ENCODE measurements around the gene CLNK.

CLNK gene

DNA sequence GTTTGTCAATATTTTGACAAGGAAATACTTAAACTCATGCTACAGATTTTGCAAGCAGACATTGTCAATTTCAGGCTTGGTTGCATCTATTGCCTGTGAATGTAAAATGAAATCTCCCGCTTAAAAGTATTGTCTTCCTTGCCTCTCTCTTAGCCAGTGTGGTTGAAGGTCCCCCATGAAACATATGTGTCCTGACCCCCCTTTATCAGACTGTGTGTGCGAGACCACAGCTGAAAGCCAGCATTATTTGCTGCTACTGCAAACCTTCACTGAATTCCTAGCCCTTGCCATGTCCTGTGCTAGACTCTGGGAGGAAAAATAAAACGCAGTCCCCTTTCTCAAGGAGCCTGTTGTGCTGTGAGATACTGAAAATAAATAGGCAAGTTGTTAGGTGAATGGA, 16.6 kb upstream of the CLNK start:
- FAIRE-seq: no peak

DNA sequence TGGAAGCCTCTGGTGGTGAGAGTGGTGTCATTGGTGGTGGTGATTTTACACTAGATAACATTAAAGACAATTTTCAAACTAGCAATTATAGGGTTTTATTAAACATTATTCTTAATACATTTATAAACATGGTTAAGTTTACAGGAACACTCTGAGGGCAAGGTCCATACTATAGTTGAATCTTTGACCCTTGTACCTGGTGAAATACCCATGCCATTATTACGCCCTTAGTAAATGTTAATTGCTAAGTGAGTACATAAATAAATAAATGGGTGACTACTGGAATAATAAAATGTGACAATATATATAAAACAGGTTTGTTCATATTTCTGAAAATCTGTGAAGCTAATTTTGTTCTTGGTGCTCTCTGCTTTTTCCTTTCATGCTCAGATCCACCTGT, 13.6 kb upstream of the CLNK start:
- no peak for FAIRE-seq

DNA sequence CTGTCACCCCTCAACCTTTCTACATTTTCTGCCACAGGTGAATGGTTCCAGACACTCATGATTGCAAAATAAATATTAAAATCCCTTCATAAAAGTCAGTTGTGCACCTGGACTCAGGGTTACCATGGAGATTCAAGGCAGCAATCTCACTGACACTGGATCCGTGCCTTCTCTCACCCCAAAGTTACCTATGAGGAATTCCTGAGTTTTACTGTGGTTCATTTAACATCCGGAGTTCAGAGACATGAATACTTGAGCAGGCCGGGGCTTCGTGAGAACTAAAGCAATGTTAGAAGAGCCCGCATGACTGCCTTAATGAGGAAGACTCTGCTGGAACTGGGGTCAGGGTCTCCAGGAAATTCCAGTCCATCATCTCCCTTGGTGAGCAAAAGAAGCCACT, 12.5 kb upstream of the CLNK start:
- FAIRE-seq: no peak

DNA sequence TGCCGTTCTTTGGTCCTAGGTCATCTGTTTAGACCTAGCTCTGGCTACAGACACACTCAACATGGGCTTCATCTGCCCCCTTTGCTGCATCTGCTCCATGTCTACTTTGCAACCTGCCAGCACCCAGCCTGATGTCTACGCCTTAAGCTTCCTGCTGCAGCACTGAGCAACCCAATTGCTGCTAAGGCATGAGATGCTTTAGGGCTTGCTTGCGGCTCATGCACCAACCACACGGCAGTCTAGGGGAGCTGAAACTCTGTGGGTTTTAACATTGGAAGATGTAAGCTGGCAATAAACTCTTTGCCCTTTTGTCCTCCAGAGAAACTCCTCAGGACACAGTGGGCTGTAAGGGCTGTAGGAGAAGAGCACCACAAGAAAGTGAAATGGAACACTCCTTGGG, 11.7 kb upstream of the CLNK start:
- no peak for FAIRE-seq

DNA sequence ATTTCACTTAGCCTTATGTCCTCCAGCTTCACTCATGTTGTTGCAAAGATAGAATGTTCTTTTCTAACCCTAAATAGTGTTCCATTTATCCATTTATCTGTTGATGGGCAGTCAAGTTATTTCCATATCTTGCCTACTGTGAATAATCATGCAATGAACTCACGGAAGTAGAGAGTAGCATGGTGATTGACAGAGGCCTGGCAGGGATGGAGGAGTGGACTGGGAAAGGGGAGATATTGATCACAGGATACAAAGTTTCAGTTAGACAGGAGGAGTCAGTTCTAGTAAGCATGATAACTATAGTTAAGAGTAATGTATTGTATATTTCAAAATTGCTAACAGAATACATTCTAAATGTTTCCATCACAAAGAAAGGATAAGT, 10.3 kb upstream of the CLNK start:
- FAIRE-seq: no peak

DNA sequence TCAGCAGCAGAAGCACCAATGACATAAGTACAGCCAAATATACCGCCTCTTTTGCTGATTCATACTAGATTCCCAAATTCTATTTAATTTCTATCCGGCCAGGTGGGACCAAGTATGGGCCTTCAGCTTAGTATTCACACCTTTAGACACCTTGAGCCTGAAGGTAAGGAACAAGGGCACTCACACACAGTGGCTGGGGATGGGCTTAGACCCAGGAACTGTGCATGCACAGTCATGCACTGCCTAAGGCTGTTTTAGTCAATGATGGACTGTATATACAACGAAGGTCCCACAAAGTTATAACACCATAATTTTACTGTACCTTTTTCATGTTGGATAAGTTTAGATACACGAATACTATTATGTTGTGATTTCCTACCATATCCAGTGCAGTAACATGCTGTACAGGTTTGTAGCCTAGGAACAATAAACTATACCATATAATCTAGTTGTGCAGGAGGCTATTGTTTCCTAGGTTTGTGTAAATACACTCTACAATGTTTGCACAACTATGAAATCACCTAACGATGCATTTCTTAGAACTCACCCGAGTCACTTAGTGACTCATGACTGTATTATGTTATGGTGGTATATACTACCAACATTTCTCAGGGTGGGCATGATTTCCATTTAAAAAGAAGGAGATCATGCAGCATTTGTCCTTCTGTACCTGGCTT, 9.7 kb upstream of the CLNK start:
- FAIRE-seq: no peak

DNA sequence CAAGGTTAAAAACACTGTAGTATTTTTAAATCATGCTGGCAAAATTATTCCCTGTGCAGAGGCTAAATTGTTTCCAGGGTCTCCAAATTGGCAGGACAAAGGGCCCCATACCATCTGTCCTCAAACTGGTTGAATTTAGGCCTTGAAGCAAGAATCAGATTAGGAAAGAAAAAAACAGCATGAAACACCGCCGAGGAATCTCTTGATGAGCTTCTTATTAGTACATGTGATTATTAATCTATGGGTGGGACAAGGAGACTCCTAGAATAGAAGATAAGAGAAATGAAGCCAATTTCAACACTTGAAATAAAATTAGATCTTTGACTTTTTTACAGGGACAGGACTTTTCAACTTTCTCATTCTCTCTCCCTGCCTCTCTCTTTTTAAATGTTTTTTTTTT, 7.1 kb upstream of the CLNK start:
- no peak for FAIRE-seq

DNA sequence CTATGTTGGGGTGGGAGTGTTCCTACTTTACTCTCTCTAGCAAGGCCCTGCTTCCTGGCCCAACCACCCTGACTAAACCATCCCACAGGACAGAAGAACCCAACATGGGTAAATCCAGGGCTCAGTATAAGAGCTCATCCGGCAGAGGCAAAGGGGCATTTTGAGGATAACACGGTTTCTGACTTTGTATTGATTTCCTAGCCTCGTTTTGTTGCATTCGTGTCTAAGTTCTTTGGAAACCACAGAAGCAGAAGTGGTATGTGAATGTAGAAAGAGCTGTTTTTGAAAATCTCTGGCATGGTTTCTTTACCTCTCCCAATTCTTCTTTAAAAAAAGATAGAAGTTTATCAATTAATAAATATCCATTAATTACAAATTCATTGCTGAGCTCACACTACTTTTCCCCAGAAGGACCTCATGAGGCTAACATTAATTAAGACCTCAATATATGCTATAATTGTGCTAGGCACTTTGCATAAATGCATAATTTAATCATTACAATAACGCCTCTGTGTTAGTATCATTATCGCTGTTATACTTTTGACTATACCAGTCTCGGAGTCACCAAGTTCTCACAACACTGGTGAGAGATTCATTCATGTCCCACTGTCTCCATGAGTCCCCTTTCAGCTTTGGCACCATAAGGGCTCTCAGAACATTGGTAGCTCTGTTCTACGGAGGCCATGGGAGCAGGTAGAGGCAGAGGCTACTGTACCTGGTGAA, 5.8 kb upstream of the CLNK start:
- no peak for FAIRE-seq

DNA sequence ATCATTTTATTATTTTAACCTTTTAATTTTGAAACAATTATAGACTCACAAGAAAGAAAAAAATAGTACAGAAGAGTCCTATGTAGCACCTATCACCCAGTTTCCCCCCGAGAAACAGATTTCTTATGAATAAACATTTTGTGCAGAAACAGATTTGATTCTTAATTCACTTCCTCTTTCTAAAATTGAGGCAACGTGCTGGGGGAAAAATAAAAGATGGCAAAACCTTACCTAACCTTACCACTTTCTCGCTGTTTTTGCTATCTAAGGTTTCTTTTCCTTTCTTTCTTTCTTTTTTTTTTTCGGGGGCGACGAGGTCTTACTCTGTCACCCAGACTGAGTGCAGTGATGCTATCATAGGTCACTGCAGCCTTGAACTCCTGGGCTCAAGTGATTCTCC, 4.3 kb upstream of the CLNK start:
- no peak for FAIRE-seq

DNA sequence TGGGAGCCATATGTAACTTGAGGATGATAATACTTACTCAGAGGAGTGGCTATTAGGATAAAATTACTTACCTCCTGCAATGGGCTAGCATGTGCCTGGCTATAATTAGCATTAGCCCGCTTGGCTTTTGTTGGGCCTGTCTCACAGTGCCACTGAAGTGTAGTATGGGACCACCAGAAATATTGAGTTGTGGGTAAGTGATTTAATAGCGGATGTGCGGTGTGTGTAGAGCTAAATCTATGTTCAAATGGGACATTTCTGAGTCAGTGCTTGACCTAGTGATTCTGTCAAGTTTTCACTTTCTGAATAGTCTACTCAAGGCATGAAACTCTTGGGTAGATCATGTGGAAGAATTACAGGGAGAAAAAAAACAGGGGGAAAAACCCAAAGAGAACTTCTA, 3.5 kb upstream of the CLNK start:
- no peak for FAIRE-seq

DNA sequence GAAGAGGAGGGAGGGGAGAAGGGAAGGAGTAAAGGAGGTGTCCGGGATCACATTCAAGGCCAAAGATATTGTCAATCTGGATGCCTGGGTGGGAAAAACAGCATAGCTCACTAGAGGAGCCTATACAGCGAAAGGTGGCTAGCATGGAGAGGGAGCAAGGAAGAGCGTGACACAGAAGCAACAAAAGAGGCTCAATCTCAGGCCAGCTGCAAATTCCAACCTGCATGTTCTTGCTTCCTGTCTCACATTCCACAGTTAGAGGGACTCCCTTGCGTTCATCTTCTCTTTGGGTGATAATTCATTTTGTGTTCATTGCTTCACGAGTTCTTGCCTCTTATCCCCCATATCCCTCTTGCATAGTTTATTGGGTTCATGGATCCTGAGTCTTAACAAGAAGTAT, 3.0 kb upstream of the CLNK start:
- no peak for FAIRE-seq

DNA sequence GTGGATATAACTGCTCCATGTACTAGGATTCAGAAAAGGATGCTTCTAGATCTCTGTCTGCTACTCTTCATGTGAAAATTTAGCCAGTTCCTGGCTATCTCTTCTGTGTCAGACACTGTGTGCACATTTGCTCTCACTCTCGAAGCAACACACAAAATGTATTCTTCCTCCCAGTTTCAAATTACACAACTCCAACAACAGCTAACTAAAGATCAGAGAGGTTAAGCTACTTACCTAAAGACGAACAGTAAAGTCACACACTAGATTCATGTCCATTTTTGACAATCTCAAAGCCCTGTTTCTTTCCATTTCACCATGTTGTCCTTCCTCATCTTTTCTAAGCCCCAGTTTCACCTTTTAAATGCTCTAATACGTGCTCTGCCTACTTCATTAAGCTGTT, 2.2 kb downstream of the CLNK start:
- FAIRE-seq: no peak

DNA sequence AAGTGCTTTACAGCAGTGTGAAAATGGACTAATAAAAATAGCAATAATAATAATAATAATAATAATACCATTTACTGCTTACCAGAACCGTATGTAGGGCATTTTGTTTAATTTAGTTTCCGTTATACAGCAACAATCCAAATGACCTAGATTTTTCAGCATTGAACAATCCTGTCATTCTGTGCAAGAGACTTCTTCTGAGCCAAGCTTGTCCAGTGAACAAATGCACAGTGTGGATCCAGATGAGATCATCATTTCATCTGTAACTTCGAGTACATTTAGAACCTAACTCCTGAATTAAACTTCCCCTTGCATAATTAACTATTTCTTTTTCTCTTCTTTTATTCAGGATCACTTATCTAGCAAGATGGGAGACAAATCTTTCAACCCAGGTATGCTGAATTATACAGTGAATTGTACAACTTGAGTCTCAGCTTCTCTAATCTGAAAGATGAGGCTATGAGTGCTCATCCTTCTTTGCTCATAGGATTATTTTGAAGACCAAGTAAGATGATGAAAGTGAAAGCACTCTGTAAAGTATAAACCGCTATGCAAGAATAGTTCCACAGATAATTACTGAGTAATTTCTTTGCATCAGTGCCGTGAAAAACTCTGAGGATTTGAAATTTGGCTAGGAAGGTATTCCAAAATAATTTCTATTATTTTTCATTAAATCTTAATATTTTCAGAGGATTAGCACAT, 6.6 kb downstream of the CLNK start:
- FAIRE-seq: no peak

DNA sequence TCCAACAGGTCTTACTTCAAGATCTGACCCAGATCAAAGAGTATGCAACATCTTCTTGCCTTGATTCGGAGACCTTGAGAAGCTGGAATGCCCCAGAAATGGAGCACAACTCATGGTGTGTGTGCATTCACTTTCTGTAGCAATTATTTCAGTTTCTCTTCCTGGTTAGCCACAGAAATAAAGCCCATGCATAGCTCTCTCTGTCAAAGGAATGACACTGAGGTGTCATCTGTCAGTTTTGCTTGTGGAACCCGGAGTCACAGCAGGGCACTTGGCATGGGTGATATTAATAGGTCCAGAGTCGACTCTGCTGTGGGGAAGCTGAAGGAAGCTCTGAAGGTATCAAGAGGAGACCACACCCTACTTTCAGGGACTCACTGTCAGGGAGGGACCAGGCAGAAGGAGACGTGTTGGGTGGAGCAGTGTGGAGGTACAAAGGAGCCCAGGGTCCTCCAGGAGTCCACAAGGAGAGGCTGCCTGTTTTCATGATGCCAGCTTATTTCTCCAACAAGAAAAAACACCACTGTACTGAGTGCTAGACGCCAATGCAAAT, 10.7 kb downstream of the CLNK start:
- no peak for FAIRE-seq

DNA sequence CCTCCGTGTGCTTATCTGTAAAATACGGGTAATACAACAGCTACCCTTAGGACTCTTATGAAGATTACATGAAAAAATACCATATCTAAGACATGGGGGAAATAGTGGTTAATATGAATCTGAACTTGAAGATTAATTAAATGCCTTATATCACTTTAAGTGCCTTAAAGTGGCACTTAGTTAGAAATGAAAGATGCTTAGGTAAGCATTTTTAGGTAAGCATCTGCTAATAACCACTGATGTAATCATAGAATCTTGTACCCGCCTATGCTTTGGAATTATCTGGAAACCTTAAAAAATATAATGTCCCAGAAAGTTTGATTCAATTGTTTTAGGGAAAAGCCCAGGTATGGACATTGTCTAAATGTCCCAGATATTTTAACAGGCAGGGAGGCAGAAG, 12.2 kb downstream of the CLNK start:
- no peak for FAIRE-seq

DNA sequence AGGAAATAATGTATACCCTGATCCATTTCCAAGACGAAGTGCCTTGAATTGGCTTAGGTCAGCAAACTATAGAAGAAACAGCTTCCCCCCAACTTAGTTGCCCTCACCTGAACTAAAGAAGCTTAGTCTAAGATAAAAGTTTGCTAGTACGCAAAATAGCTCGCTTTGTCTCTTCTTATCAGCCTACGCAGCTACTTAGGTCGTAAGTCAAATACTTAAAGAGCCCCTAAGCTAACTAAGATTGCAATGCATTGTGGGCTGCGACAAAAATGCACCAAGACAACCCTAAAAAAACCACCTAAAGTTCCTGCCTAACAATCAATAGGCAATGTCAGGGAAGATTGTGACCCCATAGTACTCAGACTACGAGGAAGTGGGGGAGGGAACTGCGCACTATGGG, 12.8 kb downstream of the CLNK start:
- FAIRE-seq: no peak

DNA sequence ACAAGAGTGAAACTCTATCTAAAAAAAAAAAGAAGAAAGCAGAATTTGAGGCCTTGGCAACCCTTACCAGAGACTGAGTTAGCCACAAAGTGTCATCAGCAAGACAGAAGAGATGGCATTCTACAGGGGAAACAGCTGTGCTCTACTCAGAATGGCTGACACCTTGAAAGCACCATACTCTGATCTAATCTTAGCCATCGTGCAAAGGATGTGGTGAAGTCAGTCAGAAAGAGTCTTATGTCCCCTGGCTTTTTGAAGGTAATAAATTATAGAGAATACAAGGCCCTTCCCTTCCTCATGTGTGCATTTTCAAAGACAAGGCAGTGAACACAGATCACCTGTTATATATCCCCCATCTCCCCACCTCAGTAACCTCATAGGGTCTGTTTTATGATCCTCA, 13.2 kb downstream of the CLNK start:
- no peak for FAIRE-seq

DNA sequence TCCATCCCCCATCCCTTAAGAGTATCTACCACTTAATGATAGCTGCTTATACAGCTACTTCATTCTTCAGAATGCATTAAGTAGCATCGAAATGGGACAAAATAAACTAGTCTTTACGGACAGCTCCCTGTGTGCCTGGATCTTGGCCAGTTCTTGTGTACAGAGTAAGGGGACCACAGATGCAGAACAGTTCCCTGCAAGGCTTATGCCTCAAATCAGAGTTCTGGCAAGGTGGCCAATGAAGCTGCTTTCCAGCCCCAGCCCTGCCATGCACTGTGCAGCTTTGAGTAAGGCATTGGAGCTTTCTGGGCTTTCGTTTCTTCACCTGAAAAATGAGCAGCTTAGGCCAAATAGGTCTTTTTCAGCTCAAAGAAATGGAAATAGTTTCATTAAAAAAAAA, 14.2 kb downstream of the CLNK start:
- FAIRE-seq: no peak

DNA sequence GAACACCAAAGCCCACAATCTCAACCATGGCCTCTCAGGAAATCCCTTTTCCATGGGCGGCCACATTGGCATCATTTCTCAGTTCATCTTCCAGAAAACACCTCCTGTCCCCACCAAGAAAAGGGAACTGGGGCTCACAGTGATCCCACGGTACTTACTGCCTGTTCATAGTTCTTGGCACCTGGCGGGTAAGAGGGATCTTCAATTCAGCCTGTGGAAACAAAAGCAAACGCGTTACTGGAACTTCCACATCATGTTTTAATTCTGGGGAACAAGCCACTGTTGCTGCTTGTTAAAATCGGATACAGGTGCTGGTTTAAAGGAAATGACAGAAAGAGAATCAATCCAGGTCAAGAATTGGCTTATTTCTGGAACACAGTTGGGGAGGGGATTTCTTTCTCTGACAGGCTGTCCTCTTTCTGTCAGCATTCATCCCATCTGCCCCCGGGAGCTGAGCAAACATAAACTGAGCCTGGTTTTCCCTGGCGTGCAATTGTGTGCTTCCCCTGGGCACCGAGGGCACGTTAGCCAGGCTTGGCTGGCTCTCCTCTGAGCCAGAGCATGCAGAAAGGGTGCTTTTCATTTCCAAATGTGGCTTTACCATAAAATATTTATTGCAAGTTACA, 16.8 kb downstream of the CLNK start:
- no peak for FAIRE-seq

DNA sequence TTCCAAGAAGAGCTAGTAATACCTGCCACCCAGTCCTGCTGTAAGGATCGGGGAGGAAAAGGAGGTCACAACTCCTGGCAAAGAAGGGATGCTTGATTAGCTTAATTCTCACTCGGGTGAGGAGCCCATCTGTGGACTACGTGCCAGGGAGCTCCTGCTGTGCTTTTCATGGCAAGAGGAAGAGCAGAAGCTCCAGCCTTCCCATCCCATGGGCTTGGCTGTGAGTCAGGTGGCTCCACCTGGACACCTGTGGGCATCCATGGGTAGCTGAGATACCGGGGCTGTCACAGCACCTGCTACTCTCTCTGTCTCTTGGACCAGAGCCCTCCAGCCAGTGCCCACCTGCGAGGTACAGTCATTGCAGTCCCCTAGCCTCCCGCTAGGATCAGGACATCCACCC, 18.0 kb downstream of the CLNK start:
- FAIRE-seq: no peak

DNA sequence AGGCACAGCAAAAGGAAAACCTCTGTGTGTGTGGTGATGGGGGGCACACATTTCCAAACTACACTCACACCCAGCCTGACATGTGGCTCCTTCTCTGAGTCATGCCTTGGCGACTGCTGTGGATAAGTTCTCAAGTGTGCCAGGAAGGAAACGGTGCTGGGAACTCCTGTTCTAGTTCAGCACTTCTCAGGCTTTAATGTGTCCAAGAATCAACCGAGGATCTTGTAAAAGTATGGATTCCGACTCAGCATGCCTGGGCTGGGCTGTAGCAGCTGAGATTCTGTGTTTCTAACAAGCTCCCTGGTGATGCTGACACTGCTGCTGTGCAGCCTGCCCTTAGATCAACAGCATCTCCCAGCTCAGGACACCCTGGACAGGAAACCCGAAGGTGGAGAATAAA, 20.2 kb downstream of the CLNK start:
- no peak for FAIRE-seq

DNA sequence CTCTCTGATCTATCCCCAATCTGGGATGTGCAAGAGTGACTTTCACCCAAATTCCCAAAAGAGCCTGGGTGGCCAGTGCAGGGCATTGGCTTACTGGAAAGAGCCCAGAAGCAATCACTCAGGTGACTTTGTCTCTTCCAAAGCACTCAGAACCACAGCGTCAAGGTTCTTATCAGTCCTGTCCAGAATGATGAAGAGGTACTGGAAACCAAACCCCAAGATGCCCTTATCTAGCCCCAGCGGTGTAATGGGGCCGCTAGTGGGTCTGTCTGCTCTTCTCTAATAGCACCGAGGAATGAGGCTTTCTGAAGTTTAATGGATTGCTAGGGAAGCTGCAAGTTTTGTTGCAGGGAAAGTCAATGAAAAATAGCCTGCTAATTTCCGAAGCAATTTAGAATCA, 21.6 kb downstream of the CLNK start:
- no peak for FAIRE-seq

DNA sequence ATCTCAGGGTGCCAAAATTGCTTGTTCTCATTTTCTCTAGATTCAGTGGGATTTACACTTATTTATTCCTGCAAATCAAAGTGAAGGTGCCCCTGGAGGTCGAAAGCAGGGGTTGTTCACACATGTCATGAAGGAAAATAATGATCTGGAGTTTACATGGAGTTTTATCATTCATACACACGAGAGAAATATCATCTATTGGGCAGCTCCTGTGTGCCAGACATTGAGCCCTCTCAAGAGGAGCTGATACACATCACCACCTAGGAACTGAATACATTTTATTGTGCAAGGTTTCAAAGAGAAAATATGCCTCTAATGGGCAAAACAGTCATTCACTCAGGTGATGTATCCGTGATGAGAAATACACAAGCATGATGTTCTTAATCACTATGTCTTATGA, 23.5 kb downstream of the CLNK start:
- no peak for FAIRE-seq

DNA sequence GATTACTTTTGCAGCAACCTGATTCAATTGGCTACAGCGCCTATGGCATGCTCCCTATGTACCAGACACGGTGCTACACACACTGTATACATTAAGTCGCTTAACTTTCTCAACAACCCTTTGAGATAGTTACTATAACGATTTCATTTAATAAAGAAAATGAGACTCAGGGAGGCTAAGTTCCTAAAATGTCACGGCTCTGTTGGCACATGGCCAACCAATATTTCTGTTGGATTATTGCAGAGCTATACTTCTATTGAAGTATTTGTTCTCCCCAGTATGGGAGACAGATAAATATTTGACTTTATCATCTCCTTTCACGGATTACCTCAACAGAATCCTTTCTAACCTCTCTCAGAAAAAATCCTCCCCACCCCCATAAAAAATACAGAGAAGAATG, 25.3 kb downstream of the CLNK start:
- FAIRE-seq: no peak

All from G401.6 (cell line).